ENCODE data around the gene DBN1.

DBN1 gene

DNA sequence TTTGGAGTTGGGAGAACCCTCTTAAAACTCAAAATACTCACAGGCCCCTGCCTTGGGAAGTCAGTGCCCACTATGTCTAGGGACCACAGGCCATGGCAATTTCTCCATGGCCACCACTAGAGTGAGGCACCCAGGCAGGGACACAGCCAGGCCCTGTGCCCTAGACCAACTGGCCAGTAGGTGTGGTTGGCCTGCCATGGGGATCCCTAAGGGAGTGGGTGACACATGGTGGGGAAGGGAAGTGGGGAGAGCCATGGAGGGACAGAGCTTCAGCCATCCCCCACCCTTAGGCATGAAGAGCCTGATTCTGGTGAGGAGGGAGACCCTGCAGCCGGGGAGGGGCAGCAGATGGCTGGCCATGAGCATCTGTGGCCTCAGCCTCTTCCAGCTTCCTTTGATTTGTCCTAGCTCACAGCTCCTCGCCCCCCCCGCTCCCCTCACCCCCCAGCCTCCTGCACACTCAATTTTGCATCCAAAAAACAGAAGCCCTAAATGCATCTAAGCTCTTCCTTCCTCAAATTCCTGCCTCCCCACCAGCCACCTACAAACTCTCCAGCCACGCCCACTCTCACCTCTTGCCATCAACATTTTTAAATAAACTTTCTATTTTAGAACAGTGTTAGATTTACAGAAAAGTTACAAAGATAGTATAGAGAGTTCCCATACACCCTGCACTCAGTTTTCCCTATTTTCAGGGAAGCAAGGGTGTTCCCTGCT, 1.6 kb upstream of the DBN1 start:
- Mint-ChIP-seq H3K4me1 (peaks cover 66% of the 10 kb centered on the region), H3K4me3 (peak overlapping the region; percentile 90 to 93 (median 92)), H3K9me3 (no peaks in the 10 kb centered on the region), H3K27ac (peak overlapping the region; percentile 85 to 93 (median 92)), H3K36me3 (ENCODE audit: low read depth) (peaks cover 13% of the 10 kb centered on the region), H3K27me3 (ENCODE audit: low read depth) (peaks cover 3% of the 10 kb centered on the region)
- TF ChIP-seq, protein P1, sequence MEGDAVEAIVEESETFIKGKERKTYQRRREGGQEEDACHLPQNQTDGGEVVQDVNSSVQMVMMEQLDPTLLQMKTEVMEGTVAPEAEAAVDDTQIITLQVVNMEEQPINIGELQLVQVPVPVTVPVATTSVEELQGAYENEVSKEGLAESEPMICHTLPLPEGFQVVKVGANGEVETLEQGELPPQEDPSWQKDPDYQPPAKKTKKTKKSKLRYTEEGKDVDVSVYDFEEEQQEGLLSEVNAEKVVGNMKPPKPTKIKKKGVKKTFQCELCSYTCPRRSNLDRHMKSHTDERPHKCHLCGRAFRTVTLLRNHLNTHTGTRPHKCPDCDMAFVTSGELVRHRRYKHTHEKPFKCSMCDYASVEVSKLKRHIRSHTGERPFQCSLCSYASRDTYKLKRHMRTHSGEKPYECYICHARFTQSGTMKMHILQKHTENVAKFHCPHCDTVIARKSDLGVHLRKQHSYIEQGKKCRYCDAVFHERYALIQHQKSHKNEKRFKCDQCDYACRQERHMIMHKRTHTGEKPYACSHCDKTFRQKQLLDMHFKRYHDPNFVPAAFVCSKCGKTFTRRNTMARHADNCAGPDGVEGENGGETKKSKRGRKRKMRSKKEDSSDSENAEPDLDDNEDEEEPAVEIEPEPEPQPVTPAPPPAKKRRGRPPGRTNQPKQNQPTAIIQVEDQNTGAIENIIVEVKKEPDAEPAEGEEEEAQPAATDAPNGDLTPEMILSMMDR (IDR thresholded peaks at IDR 0.05; ENCODE audit: unreplicated experiment in 3 of 3): no peak

DNA sequence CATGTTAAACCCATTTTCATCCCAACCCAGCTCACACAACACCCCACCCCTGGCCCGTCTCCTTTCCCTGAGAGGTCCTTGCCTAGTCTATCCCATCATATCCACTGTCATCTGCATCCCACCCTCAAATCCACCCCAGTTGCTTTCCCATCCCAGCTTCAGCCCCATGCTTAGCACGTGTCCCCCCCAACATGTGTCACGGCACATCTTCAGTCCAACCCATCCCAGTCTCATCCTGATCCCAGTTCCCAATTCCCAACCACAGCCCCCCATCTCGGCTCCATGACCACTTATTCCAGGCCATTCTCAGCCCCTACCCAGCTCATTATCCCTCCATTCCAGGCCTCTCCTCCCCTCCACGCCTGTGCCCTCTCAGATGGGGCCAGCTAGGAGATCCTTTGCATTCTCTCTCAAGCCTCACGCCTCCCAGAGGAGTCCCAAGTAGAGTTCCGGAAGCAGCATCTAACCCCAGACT, 605 bp upstream of the DBN1 start:
- H3K27me3 Mint-ChIP-seq (ENCODE audit: low read depth): peaks cover 3% of the 10 kb centered on the region
- H3K4me1 Mint-ChIP-seq: peaks cover 60% of the 10 kb centered on the region
- H3K27ac Mint-ChIP-seq: peak overlapping the region; percentile 85 to 93 (median 92)
- TF ChIP-seq, protein P1 (IDR thresholded peaks at IDR 0.05; ENCODE audit: unreplicated experiment in 3 of 3): no peak
- H3K4me3 Mint-ChIP-seq: peak overlapping the region; percentile 90 to 93 (median 92)
- H3K36me3 Mint-ChIP-seq (ENCODE audit: low read depth): peaks cover 17% of the 10 kb centered on the region
- H3K9me3 Mint-ChIP-seq: no peaks in the 10 kb centered on the region

DNA sequence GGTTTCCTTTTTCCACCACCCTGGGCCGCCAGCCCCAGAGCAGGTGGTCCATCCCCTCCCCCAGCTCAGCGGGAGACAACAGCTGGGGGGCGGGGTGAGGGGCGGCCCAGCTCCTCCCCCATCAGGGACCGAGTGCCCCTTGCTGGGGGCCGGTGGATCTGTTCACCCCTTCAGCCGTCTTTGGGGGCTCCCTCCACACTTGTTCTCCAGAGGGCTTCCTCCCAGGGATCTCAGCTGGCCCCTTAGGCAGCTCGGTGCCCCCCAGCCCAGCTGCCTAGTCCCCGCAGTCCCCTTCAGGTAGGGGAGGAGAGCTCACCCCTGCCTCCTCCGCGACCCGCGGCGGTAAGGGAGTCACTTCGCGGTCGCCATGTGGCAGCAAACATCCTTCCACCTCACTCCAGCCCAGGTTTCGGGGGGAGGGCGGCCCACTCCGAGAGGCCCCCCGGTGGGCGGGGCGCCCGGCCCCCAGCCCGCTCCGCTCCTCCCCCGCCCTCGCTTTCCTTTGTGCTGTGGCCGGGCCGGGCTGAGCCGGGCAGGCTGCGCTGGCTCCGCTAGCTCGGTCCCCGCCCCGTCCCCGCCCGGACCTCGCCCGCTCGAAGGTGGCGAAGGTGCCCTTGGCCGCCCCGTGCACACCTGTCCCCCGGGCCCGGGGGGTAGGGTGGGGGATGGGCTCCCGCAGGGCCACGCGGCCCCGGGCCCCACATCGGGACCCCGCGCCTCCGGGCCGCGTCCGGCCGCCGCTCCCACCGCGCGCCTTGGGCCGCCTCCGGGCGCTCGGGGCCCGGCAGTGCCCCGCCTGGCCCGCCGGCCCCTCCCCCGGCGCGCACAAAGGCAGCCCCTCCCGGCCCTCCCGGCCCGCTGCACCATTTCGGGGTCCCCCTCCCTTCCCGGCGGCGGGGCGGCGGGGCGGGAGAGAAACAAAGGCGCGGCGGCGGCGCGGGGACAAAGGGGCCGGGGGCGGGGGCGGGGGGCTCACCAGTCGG, 683 bp downstream of the DBN1 start:
- H3K27me3 Mint-ChIP-seq (ENCODE audit: low read depth): peaks cover under 1% of the 10 kb centered on the region
- peaks cover 50% of the 10 kb centered on the region for H3K4me1 Mint-ChIP-seq
- H3K9me3 Mint-ChIP-seq: no peaks in the 10 kb centered on the region
- peak overlapping the region; percentile 85 to 89 (median 89) for H3K4me3 Mint-ChIP-seq
- H3K36me3 Mint-ChIP-seq (ENCODE audit: low read depth): peaks cover 29% of the 10 kb centered on the region
- peak overlapping the region; percentile 40 to 87 (median 83) for H3K27ac Mint-ChIP-seq
- TF ChIP-seq, protein P1 (IDR thresholded peaks at IDR 0.05; ENCODE audit: unreplicated experiment in 3 of 3): no peak

DNA sequence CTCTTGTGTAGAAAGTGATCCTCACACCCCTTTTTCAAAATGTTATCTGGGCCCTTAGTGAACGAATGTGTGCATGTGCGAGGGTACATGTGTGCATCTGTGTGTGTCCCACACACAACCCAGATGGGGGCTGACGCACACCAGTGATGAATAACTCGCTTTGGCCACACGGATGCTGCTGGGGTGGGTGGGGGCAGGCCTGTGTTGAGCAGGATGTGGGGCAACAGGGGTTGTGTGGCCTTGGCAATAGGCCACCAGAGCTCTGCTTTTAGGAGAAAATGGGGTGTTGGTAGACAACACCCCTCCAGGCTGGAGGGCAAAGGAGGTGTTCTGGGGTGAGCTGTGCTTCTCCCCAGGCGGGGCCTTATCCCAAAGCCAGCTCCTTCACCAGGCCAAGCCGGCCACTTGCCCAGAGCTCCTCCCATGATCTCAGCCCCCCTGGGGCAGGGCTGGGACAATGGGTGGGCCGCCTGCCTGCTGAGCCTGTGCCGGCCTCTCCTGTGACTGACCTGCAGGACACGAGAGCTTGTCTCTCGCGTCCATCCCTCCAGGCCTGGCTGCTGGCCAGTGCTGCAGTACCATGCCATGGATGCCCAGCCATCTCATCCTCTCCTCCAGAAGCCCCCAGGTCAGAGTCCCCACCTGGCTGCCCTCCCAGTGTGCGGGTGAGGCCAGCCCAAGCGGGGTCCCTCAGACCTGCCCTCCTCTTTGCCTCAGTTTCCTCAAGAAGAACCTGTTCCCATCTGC, 1.7 kb downstream of the DBN1 start:
- Mint-ChIP-seq H3K36me3 (ENCODE audit: low read depth) (peaks cover 38% of the 10 kb centered on the region), H3K27ac (peak overlapping the region; percentile 83 to 95 (median 87)), H3K27me3 (ENCODE audit: low read depth) (no peaks in the 10 kb centered on the region), H3K4me1 (peaks cover 47% of the 10 kb centered on the region), H3K4me3 (peak overlapping the region; percentile 85 to 89 (median 89)), H3K9me3 (no peaks in the 10 kb centered on the region)
- TF ChIP-seq, protein P1 (IDR thresholded peaks at IDR 0.05; ENCODE audit: unreplicated experiment in 3 of 3): no peak

DNA sequence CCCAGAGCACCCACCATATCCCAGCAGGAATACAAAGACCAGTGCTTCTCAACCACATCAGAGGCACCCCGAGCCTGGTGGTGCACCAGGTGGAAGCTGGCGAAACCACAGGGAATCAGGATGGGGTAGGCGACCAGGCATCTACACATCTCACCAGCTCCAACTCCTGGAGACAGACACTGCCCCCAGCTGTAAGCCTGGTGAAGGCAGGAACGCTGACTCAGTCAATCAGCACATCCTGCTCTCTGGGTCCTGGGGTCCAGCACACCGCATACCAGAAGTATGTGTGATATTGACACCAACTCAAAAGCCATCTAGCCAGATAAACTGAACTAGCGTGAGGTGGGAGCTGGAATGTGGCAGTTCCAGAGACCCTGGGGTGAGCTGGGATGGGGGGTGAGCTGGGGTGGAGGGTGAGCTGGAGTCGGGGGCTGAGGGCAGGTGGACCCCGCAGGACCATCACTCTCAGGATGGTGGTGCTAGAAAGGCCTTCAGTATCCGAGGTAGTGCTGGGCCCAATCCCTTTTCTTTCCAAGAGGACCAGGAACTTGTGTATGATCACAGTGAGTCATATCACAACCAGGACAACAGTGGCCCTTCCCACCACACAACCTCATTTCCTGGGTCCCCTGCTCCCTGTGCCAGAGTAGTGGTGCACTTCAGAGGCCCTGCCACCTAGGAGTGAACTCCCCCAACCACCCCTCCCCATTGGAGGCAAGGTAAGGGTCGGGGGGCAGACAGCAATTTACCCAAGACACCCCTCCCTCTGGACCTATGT, 2.5 kb downstream of the DBN1 start:
- H3K36me3 Mint-ChIP-seq (ENCODE audit: low read depth): peaks cover 46% of the 10 kb centered on the region
- H3K4me3 Mint-ChIP-seq: peak overlapping the region; percentile 85 to 89 (median 89)
- peaks cover 41% of the 10 kb centered on the region for H3K4me1 Mint-ChIP-seq
- peak overlapping the region; percentile 79 to 95 (median 87) for H3K27ac Mint-ChIP-seq
- TF ChIP-seq, protein P1 (IDR thresholded peaks at IDR 0.05; ENCODE audit: unreplicated experiment in 3 of 3): no peak
- no peaks in the 10 kb centered on the region for H3K27me3 Mint-ChIP-seq (ENCODE audit: low read depth)
- peaks cover under 1% of the 10 kb centered on the region for H3K9me3 Mint-ChIP-seq
